GM21737 (cell line): ENCODE results near the gene MAGI2.

Experiments
- ATAC-seq: cut with Tn5 transposase; IDR thresholded peaks from one replicate; pipeline ENCODE4 v1.9.1; 2021; ENCODE audit warnings: mild to moderate bottlenecking, moderate library complexity; ENCODE audit not compliant: unreplicated experiment

MAGI2 gene

GRCh38 chr7:78172933-78173591 is 1280.4 kb downstream of the MAGI2 start:
- no peak for ATAC-seq

- no peak for ATAC-seq
Measured at GRCh38 chr7:78172267-78172757, 1281.2 kb downstream of the MAGI2 start.

- no peak for ATAC-seq
Measured at GRCh38 chr7:78171398-78171797, 1282.1 kb downstream of the MAGI2 start.

GRCh38 chr7:78170815-78171214 is 1282.7 kb downstream of the MAGI2 start:
- ATAC-seq: no peak

- ATAC-seq: no peak
Measured at GRCh38 chr7:78169992-78170391, 1283.5 kb downstream of the MAGI2 start.

GRCh38 chr7:78168865-78169264 is 1284.6 kb downstream of the MAGI2 start:
- no peak for ATAC-seq

- no peak for ATAC-seq
Measured at GRCh38 chr7:78167860-78168259, 1285.6 kb downstream of the MAGI2 start.

- no peak for ATAC-seq
Measured at GRCh38 chr7:78165854-78166253, 1287.6 kb downstream of the MAGI2 start.

- no peak for ATAC-seq
Measured at GRCh38 chr7:78165454-78165853, 1288.0 kb downstream of the MAGI2 start.

GRCh38 chr7:78164459-78164858 is 1289.0 kb downstream of the MAGI2 start:
- ATAC-seq: no peak

- no peak for ATAC-seq
Measured at GRCh38 chr7:78161781-78162180, 1291.7 kb downstream of the MAGI2 start.

GRCh38 chr7:78159545-78159944 is 1293.9 kb downstream of the MAGI2 start:
- no peak for ATAC-seq

GRCh38 chr7:78153285-78153684 is 1300.2 kb downstream of the MAGI2 start:
- no peak for ATAC-seq

- no peak for ATAC-seq
Measured at GRCh38 chr7:78151229-78151628, 1302.2 kb downstream of the MAGI2 start.

- no peak for ATAC-seq
Measured at GRCh38 chr7:78149787-78150186, 1303.7 kb downstream of the MAGI2 start.

- no peak for ATAC-seq
Measured at GRCh38 chr7:78148166-78148894, 1305.1 kb downstream of the MAGI2 start.

- no peak for ATAC-seq
Measured at GRCh38 chr7:78146546-78146945, 1306.9 kb downstream of the MAGI2 start.

- ATAC-seq: no peak
Measured at GRCh38 chr7:78143661-78144060, 1309.8 kb downstream of the MAGI2 start.

- no peak for ATAC-seq
Measured at GRCh38 chr7:78141522-78142281, 1311.8 kb downstream of the MAGI2 start.

GRCh38 chr7:78140109-78140508 is 1313.4 kb downstream of the MAGI2 start:
- no peak for ATAC-seq

GRCh38 chr7:78139335-78139734 is 1314.1 kb downstream of the MAGI2 start:
- no peak for ATAC-seq

- ATAC-seq: no peak
Measured at GRCh38 chr7:78134774-78135173, 1318.7 kb downstream of the MAGI2 start.
